HepG2 (cell line): Measurements from ENCODE around the gene RASD1. TPM values are rescaled to one million over a fixed set of nuclear protein-coding genes. Genes with fewer than 3 reads are reported as not detected.
A peak's percentile ranks its signal among the peaks of the same experiment; 100 is the strongest.

ENCODE experiments used
- BRD4 ChIP-seq: sonication (generic); formaldehyde crosslinking; IDR thresholded peaks from 2 replicates; pipeline ENCODE4 v1.4.0; 2020; ENCODE audit warnings: missing genetic modification reagents
- DMTF1 ChIP-seq: sonication (generic); formaldehyde crosslinking; IDR thresholded peaks from 2 replicates; pipeline ENCODE4 v1.4.0; 2020; ENCODE audit warnings: mild to moderate bottlenecking, missing genetic modification reagents
- NR0B2 ChIP-seq: sonication (generic); formaldehyde crosslinking; IDR thresholded peaks from 2 replicates; pipeline ENCODE4 v1.4.0; 2020; ENCODE audit warnings: mild to moderate bottlenecking, missing genetic modification reagents
- ONECUT2 ChIP-seq: sonication (generic); formaldehyde crosslinking; IDR thresholded peaks from 2 replicates; pipeline ENCODE4 v1.4.0; 2020; ENCODE audit warnings: missing genetic modification reagents
- PRDM15 ChIP-seq: sonication (generic); formaldehyde crosslinking; IDR thresholded peaks from 2 replicates; pipeline ENCODE4 v1.4.0; 2020; ENCODE audit warnings: missing genetic modification reagents
- SOX6 ChIP-seq, 2 experiments: fragments of 450-650 bp in 1 of 2; sonication (generic) in 1 of 2; formaldehyde crosslinking in 1 of 2; IDR thresholded peaks; 2 replicates each; pipeline versions ENCODE4 v1.4.0 to v1.6.1; 2017 to 2020; ENCODE audit warnings: antibody characterized with exemption in 1 of 2, mild to moderate bottlenecking in 1 of 2, missing genetic modification reagents in 1 of 2
- ZBTB4 ChIP-seq: sonication (generic); formaldehyde crosslinking; IDR thresholded peaks from 2 replicates; pipeline ENCODE4 v1.4.0; 2020; ENCODE audit warnings: missing genetic modification reagents, mild to moderate bottlenecking, borderline replicate concordance
- ZHX2 ChIP-seq, 2 experiments: sonication (generic) in 1 of 2; formaldehyde crosslinking in 1 of 2; IDR thresholded peaks; 2 replicates each; pipeline versions ENCODE4 v1.6.1 to v1.9.0; 2014 to 2022; ENCODE audit warnings: antibody characterized with exemption in 1 of 2, borderline replicate concordance in 1 of 2, inconsistent platforms in 1 of 2, low read depth in 1 of 2, missing genetic modification reagents in 1 of 2
- ZNF180 ChIP-seq: sonication (generic); formaldehyde crosslinking; IDR thresholded peaks from 2 replicates; pipeline ENCODE4 v1.4.0; 2020; ENCODE audit warnings: low read depth, missing genetic modification reagents, borderline replicate concordance
- ZNF670 ChIP-seq: sonication (generic); formaldehyde crosslinking; IDR thresholded peaks from 2 replicates; pipeline ENCODE4 v1.8.0; 2022; ENCODE audit warnings: mild to moderate bottlenecking, missing genetic modification reagents, borderline replicate concordance
- polyA plus RNA-seq, 8 experiments: library from polyadenylated mRNA; depleted of rRNA in 3 of 8; stranded (reverse) in 7 of 8; unstranded in 1 of 8; fragments of >200 nt; fragmentation: Illumina TruSeq in 4 of 8; extraction: Trizol in 4 of 8; gene quantifications; 2 replicates each; pipeline versions ENCODE4 v1.2.1 to v1.2.3, GENCODE V29; 2011 to 2016; ENCODE audit warnings: low read depth in 4 of 8, missing spikeins in 1 of 8, mixed read lengths in 1 of 8; ENCODE audit not compliant: insufficient read depth in 1 of 8
- total RNA-seq, 5 experiments: library from RNA; depleted of rRNA; stranded (reverse); fragments of >200 nt; fragmentation: Illumina TruSeq; extraction: Trizol; gene quantifications; 2 replicates each; pipeline ENCODE4 v1.2.3, GENCODE V29; 2016; ENCODE audit warnings: low read depth in 1 of 5

RASD1 gene
- total and polyA plus RNA-seq, 2 of the 13 experiments (the other 11 are each of a cell fraction or from before 2014, with no cell fraction given): 1.6 to 4.2 TPM

DNA sequence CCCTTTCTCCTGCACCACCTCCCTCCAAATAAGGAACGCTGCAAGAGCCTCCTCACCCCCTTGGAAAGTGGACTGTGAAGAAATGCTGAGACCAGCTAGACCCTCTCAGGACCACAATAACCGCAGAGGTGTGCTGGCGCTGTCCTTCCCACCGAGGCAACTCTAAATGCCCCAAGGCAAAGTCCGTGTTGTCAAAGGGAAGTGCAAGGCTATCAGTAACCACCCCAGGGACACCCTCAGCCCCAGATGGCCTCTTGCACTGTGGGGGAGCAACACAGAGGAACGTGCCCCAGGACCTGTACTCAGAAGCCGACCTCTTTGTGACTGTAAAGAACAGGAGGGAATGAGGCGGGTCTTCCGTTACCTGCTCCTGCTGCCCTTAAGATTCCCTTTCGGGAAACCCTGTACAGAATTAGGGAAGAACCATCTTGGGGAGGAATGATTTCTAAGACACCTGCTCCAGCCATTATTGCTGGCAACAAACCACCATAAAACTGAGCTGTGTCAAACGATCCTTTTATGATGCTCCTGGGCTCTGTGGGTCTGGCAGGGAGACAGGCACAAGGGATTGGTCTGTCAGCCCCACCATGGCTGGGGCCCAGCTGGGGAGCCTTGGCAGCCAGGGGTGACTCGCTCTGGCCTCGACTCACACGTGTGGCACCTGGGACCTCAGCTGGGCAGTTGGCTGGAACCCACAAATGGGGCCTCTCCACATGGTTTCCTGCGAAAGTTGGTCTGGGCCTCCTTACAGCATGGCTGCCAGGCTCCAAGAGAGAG lies 34.0 kb downstream of the RASD1 start (continued):
- no peak for TF ChIP-seq ZBTB4 (CRISPR knock-in tag)
- no peak for TF ChIP-seq SOX6 (IDR thresholded peaks at IDR 0.05)
- TF ChIP-seq SOX6 (CRISPR knock-in tag; IDR thresholded peaks at IDR 0.05): peak; percentile 83
- no peak for TF ChIP-seq ZHX2 (IDR thresholded peaks at IDR 0.05; ENCODE audit: low read depth)
- TF ChIP-seq ZHX2 (CRISPR knock-in tag; IDR thresholded peaks at IDR 0.05; ENCODE audit: borderline replicate concordance): no peak
- no peak for TF ChIP-seq BRD4 (CRISPR knock-in tag)
- no peak for TF ChIP-seq NR0B2 (CRISPR knock-in tag)
- TF ChIP-seq DMTF1 (CRISPR knock-in tag): no peak
- no peak; the same call in 1 of the 2 replicates for TF ChIP-seq ZNF670 (CRISPR knock-in tag)
- TF ChIP-seq ZNF180: no peak
- no peak for TF ChIP-seq ONECUT2 (CRISPR knock-in tag)
- TF ChIP-seq PRDM15 (CRISPR knock-in tag): no peak
